ENCODE measurements around the gene SHISA9. TPM values are rescaled to one million over a fixed set of nuclear protein-coding genes. Genes with fewer than 3 reads are reported as not detected.

Gene SHISA9
- total RNA-seq, 4 donors from 2014 or later, result 2.0 to 6.3 (median 3.5) TPM

GRCh38 chr16:13130586-13130985, 229.2 kb downstream of the SHISA9 start:
- Histone ChIP-seq H3K36me3 (no peaks in the 10 kb centered on the region), H3K4me1 (no peaks in the 10 kb centered on the region), H3K27me3 (no peaks in the 10 kb centered on the region), H3K4me3 (no peak overlapping the region), H3K27ac (no peak overlapping the region), H3K9me3 (peaks cover 0 to 29% (median 0%) of the 10 kb centered on the region in 4 donors)
- TF ChIP-seq POLR2A (IDR thresholded peaks at IDR 0.05) (no peak), EP300 (IDR thresholded peaks at IDR 0.05) (no peak), CTCF (IDR thresholded peaks at IDR 0.05) (no peak)
- no peak for DNase-seq (ENCODE audit: low spot score in 2 of 2)
- 48 to 50% methylated on average over 1 of the region's 1 CpG for WGBS, 2 donors

GRCh38 chr16:13134836-13135235, 233.4 kb downstream of the SHISA9 start:
- 91 to 100% methylated on average over 1 of the region's 1 CpG for WGBS, 2 donors
- H3K27me3 ChIP-seq, result no peaks in the 10 kb centered on the region
- no peaks in the 10 kb centered on the region for H3K4me1 ChIP-seq
- no peak for DNase-seq (ENCODE audit: low spot score in 2 of 2)
- no peak overlapping the region for H3K4me3 ChIP-seq
- H3K9me3 ChIP-seq, result peaks cover 0 to 10% (median 0%) of the 10 kb centered on the region in 4 donors
- no peaks in the 10 kb centered on the region for H3K36me3 ChIP-seq
- H3K27ac ChIP-seq, result no peak overlapping the region
- TF ChIP-seq EP300 (IDR thresholded peaks at IDR 0.05), result no peak
- no peak for TF ChIP-seq CTCF (IDR thresholded peaks at IDR 0.05)
- TF ChIP-seq POLR2A (IDR thresholded peaks at IDR 0.05), result no peak

DNA sequence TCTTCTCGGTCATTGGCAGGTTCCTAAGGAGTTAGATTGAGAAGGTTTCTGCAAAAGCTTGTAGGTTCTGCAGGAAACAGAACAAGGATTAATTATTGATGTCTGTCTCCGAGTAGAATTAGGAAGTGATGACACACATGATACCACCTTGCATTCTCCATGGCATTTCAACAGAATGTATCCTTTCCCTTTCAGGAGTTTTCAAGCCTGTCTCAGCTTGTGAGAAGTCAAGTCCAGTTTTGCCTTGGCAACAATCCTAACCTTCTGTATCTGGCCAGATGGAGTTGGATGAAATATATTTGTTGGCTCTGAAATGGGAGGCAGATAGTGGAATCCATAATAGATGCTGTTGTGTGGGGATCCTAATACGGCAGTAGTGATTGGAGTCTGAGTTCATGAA, 235.5 kb downstream of the SHISA9 start:
- no peak for DNase-seq (ENCODE audit: low spot score in 2 of 2)
- H3K36me3 ChIP-seq, result no peaks in the 10 kb centered on the region
- H3K4me1 ChIP-seq, result no peaks in the 10 kb centered on the region
- H3K4me3 ChIP-seq, result no peak overlapping the region
- no peaks in the 10 kb centered on the region for H3K27me3 ChIP-seq
- no peak for TF ChIP-seq POLR2A (IDR thresholded peaks at IDR 0.05)
- TF ChIP-seq CTCF (IDR thresholded peaks at IDR 0.05), result no peak
- TF ChIP-seq EP300 (IDR thresholded peaks at IDR 0.05), result no peak
- H3K9me3 ChIP-seq, result peaks cover 0 to 10% (median 0%) of the 10 kb centered on the region in 4 donors
- WGBS, 2 donors, result 57 to 71% methylated on average over 3 of the region's 3 CpGs
- H3K27ac ChIP-seq, result no peak overlapping the region

- H3K27me3 ChIP-seq, result no peaks in the 10 kb centered on the region
- 27% methylated on average over 2 of the region's 2 CpGs for WGBS, 2 donors
- no peak overlapping the region for H3K27ac ChIP-seq
- TF ChIP-seq CTCF (IDR thresholded peaks at IDR 0.05), result no peak
- no peaks in the 10 kb centered on the region for H3K36me3 ChIP-seq
- DNase-seq (ENCODE audit: low spot score in 2 of 2), result no peak
- peaks cover 0 to 14% (median 0%) of the 10 kb centered on the region in 4 donors for H3K9me3 ChIP-seq
- H3K4me3 ChIP-seq, result no peak overlapping the region
- H3K4me1 ChIP-seq, result no peaks in the 10 kb centered on the region
These were observed 237.1 kb downstream of the SHISA9 start for GRCh38 chr16:13138528-13138927.

DNA sequence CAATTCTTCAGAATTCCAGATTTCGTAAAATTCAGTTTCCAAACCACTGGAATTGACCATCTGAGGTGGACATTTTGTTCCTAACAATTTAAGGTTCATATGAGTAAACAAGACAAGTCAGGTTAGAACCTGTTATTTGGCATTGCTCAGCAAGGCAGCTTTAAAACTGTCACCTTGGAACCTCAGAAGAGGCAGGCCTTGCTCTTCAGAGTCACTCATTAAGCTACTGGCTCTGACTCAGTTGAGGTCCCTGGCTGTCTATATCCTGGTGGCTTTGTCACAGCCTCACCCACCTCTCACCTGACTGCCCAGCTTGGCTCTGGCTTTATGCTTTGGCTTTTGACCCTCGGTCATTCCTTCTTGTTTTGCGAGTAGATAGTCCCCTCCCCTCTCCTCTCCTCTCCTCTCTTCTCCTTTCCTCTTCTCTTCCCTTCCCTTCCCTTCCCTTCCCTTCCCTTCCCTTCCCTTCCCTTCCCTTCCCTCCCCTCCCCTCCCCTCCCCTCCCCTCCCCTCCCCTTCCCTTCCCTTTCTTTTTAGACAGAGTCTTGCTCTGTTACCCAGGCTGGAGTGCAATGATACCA, 238.4 kb downstream of the SHISA9 start:
- no peak for DNase-seq (ENCODE audit: low spot score in 2 of 2)
- no peaks in the 10 kb centered on the region for H3K4me1 ChIP-seq
- TF ChIP-seq POLR2A (IDR thresholded peaks at IDR 0.05), result no peak
- TF ChIP-seq EP300 (IDR thresholded peaks at IDR 0.05), result no peak
- no peak for TF ChIP-seq CTCF (IDR thresholded peaks at IDR 0.05)
- H3K4me3 ChIP-seq, result no peak overlapping the region
- H3K36me3 ChIP-seq, result no peaks in the 10 kb centered on the region
- H3K27me3 ChIP-seq, result no peaks in the 10 kb centered on the region
- no peak overlapping the region for H3K27ac ChIP-seq
- WGBS, 2 donors, result 78 to 83% methylated on average over 3 of the region's 3 CpGs
- peaks cover 0 to 8% (median 0%) of the 10 kb centered on the region in 4 donors for H3K9me3 ChIP-seq
